ENCODE data around the gene TLE5.

- no peak for TF ChIP-seq CTCF (IDR thresholded peaks at IDR 0.05)
- no peak for TF ChIP-seq POLR2A (IDR thresholded peaks at IDR 0.05; ENCODE audit: low read length)
- TF ChIP-seq ZSCAN20 (CRISPR knock-in tag; IDR thresholded peaks at IDR 0.05): no peak
- TF ChIP-seq MAZ (IDR thresholded peaks at IDR 0.05; ENCODE audit: borderline replicate concordance, low read depth, low read length): no peak
- TF ChIP-seq SMC3 (IDR thresholded peaks at IDR 0.05): no peak
- TF ChIP-seq TP53 (CRISPR knock-in tag; IDR thresholded peaks at IDR 0.05): no peak
- no peak for TF ChIP-seq KDM5A (IDR thresholded peaks at IDR 0.05)
- no peak for TF ChIP-seq REST (IDR thresholded peaks at IDR 0.05)
- TF ChIP-seq EP300 (IDR thresholded peaks at IDR 0.05): no peak
- no peak for TF ChIP-seq HOXB5 (CRISPR knock-in tag; IDR thresholded peaks at IDR 0.05)
- no peak for TF ChIP-seq RAD21 (conservative IDR thresholded peaks at IDR 0.05 in 1 of 2, IDR thresholded peaks at IDR 0.05 in 1 of 2)
Observed at GRCh38 chr19:3104708-3104983, 42.4 kb upstream of the TLE5 start.
